Measurements from ENCODE around the gene SHB. TPM values are rescaled to one million over a fixed set of nuclear protein-coding genes. Genes with fewer than 3 reads are reported as not detected.

The SHB gene
- total RNA-seq, 1 experiment from 2014 or later = 7.6 TPM

DNA sequence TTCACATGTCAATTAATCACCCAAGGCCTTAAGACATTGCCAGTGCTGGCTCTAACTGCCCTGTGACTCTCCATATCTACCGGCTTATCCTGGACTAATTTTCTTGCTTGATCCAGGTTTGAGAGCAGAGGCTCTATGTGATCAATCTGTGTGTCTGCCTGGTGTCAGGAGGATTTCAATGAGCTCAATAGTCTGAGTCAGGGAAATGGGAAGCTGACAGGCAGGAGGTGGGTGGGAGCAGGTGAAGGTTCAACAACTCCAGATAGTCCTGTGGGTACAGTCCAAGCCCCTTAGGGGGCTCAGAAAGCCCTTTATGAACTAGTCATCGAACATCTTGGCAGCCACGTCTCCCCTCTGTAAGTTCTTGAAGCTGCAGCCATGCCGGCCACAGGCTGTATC, 72.2 kb downstream of the SHB start:
- Mint-ChIP-seq H3K27me3 (ENCODE audit: unreplicated experiment) (no peaks in the 10 kb centered on the region), H3K4me1 (ENCODE audit: low read depth, unreplicated experiment) (peaks cover 15% of the 10 kb centered on the region), H3K27ac (ENCODE audit: unreplicated experiment) (no peak overlapping the region), H3K36me3 (ENCODE audit: insufficient read depth, unreplicated experiment) (peaks cover 5% of the 10 kb centered on the region), H3K4me3 (ENCODE audit: low read depth, unreplicated experiment) (no peak overlapping the region), H3K9me3 (ENCODE audit: low read depth, unreplicated experiment) (no peaks in the 10 kb centered on the region)
- intact Hi-C loops (cut with micrococcal nuclease; ENCODE audit: unreplicated experiment) = no loop called here
- TF ChIP-seq CTCF (IDR thresholded peaks at IDR 0.05; ENCODE audit: unreplicated experiment) = no peak
- no peak for DNase-seq
- CTCF ChIA-PET = no interaction called here
- BruUV-seq (replicated peaks) = no TSS peak

DNA sequence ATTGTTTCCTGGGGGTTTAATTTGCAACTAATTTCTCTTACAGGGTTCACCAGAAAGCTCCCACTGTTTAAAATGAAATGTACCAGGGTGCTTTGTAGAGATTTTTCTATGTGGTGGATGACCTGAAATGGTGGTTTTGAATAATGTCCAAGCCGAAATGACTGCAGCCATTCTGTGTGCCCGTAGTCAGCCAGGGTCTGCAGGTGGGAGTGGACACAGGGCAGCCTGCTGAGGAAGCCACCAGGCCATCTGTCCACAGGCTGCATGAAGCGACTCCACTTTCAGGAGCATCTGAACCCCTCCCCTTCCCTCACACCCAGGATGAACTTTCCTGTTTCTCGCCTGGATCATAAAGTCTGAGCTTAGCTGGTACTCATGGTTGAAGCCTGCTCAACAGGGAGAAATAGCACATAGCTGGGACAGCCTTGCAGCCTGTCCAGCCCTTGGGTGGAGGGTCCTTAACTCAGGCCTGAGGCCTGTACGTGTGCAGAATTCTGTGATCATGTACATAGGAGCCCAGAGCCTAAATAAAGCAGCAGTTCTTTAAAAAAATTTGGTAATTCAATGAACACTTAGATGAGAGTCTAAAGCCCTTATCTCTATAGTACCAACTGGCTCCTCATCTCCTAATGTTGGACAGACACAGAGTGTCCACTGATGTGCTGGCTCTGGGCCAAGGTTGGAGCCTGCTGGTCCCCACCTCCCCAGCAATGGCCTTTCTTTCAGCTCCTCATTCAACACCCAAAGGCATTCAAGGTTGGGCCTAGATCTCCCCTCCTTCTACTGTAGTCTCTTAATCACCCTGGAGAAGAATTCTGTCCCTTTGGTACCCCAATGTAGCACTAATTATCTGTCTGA, 72.8 kb downstream of the SHB start:
- H3K27me3 Mint-ChIP-seq (ENCODE audit: unreplicated experiment) = no peaks in the 10 kb centered on the region
- CTCF ChIA-PET = no interaction called here
- H3K4me1 Mint-ChIP-seq (ENCODE audit: low read depth, unreplicated experiment) = peaks cover 15% of the 10 kb centered on the region
- DNase-seq = no peak
- intact Hi-C loops (cut with micrococcal nuclease; ENCODE audit: unreplicated experiment) = no loop called here
- H3K27ac Mint-ChIP-seq (ENCODE audit: unreplicated experiment) = no peak overlapping the region
- H3K36me3 Mint-ChIP-seq (ENCODE audit: insufficient read depth, unreplicated experiment) = peaks cover 5% of the 10 kb centered on the region
- no TSS peak for BruUV-seq (replicated peaks)
- TF ChIP-seq CTCF (IDR thresholded peaks at IDR 0.05; ENCODE audit: unreplicated experiment) = no peak
- no peaks in the 10 kb centered on the region for H3K9me3 Mint-ChIP-seq (ENCODE audit: low read depth, unreplicated experiment)
- H3K4me3 Mint-ChIP-seq (ENCODE audit: low read depth, unreplicated experiment) = no peak overlapping the region

- Mint-ChIP-seq H3K9me3 (ENCODE audit: low read depth, unreplicated experiment) (no peaks in the 10 kb centered on the region), H3K27ac (ENCODE audit: unreplicated experiment) (no peak overlapping the region), H3K4me3 (ENCODE audit: low read depth, unreplicated experiment) (no peak overlapping the region), H3K36me3 (ENCODE audit: insufficient read depth, unreplicated experiment) (peaks cover 5% of the 10 kb centered on the region), H3K27me3 (ENCODE audit: unreplicated experiment) (no peaks in the 10 kb centered on the region), H3K4me1 (ENCODE audit: low read depth, unreplicated experiment) (peaks cover 15% of the 10 kb centered on the region)
- TF ChIP-seq CTCF (IDR thresholded peaks at IDR 0.05; ENCODE audit: unreplicated experiment) = no peak
- intact Hi-C loops (cut with micrococcal nuclease; ENCODE audit: unreplicated experiment) = no loop called here
- CTCF ChIA-PET = no interaction called here
- DNase-seq = no peak
- BruUV-seq (replicated peaks) = no TSS peak
These were observed 73.7 kb downstream of the SHB start for GRCh38 chr9:37995348-37995737.

- H3K27me3 Mint-ChIP-seq (ENCODE audit: unreplicated experiment) = no peaks in the 10 kb centered on the region
- H3K4me1 Mint-ChIP-seq (ENCODE audit: low read depth, unreplicated experiment) = peaks cover 11% of the 10 kb centered on the region
- CTCF ChIA-PET = no interaction called here
- TF ChIP-seq CTCF (IDR thresholded peaks at IDR 0.05; ENCODE audit: unreplicated experiment) = no peak
- no peak overlapping the region for H3K27ac Mint-ChIP-seq (ENCODE audit: unreplicated experiment)
- H3K9me3 Mint-ChIP-seq (ENCODE audit: low read depth, unreplicated experiment) = no peaks in the 10 kb centered on the region
- DNase-seq = no peak
- no peak overlapping the region for H3K4me3 Mint-ChIP-seq (ENCODE audit: low read depth, unreplicated experiment)
- intact Hi-C loops (cut with micrococcal nuclease; ENCODE audit: unreplicated experiment) = no loop called here
- H3K36me3 Mint-ChIP-seq (ENCODE audit: insufficient read depth, unreplicated experiment) = peaks cover 5% of the 10 kb centered on the region
- BruUV-seq (replicated peaks) = no TSS peak
These were observed 74.2 kb downstream of the SHB start for GRCh38 chr9:37994639-37995347.
